HG02588 (cell line): Measurements from ENCODE around the gene PGM3.

Experiments
- ATAC-seq: cut with Tn5 transposase; IDR thresholded peaks from one replicate; pipeline ENCODE4 v1.9.1; 2021; ENCODE audit warnings: mild to moderate bottlenecking, moderate library complexity; ENCODE audit not compliant: unreplicated experiment

PGM3 gene

GRCh38 chr6:83119742-83120300, 73.2 kb downstream of the PGM3 start:
- ATAC-seq: no peak

- ATAC-seq: no peak
These were observed 75.3 kb downstream of the PGM3 start for GRCh38 chr6:83117802-83118201.
